ENCODE data around the gene ARHGAP33. TPM values are rescaled to one million over a fixed set of nuclear protein-coding genes. Genes with fewer than 3 reads are reported as not detected.

ARHGAP33 gene
- total RNA-seq, 2 experiments from 2014 or later = 64.4 to 76.5 TPM

- H3K4me1 Mint-ChIP-seq = peaks cover 30% of the 10 kb centered on the region
- no peak for DNase-seq
- peaks cover 7% of the 10 kb centered on the region for H3K36me3 Mint-ChIP-seq
- no peaks in the 10 kb centered on the region for H3K9me3 Mint-ChIP-seq
- no peak for ATAC-seq (ENCODE audit: low read depth)
- H3K27me3 Mint-ChIP-seq = no peaks in the 10 kb centered on the region
- H3K4me3 Mint-ChIP-seq = peak overlapping the region; percentile 98
- POLR2A ChIA-PET = interaction anchor here (0.6 to 3.2 kb wide), 9 partner anchors 13 to 101 kb away, joined by 3 to 20 read pairs (median 7); partner anchors contain the start of genes COX6B1, HSPB6 and PROSER3
- H3K27ac Mint-ChIP-seq = peak overlapping the region; percentile 94
These were observed 31.5 kb upstream of the ARHGAP33 start for GRCh38 chr19:35743640-35744429.

GRCh38 chr19:35744430-35745327 lies 30.7 kb upstream of the ARHGAP33 start:
- no peaks in the 10 kb centered on the region for H3K9me3 Mint-ChIP-seq
- H3K36me3 Mint-ChIP-seq = peaks cover 5% of the 10 kb centered on the region
- POLR2A ChIA-PET = interaction anchor here (0.8 to 3.2 kb wide), 14 partner anchors 8 to 101 kb away, joined by 3 to 20 read pairs (median 4); partner anchors contain the start of genes COX6B1, HSPB6 and PROSER3
- peaks cover 32% of the 10 kb centered on the region for H3K4me1 Mint-ChIP-seq
- H3K4me3 Mint-ChIP-seq = peak overlapping the region; percentile 98
- H3K27ac Mint-ChIP-seq = peak overlapping the region; percentile 94
- no peaks in the 10 kb centered on the region for H3K27me3 Mint-ChIP-seq
- DNase-seq (peak; percentile 88), ATAC-seq (ENCODE audit: low read depth) (peak; percentile 41)

GRCh38 chr19:35745328-35746086 lies 29.9 kb upstream of the ARHGAP33 start, which contains the start of the genes PSENEN and U2AF1L4:
Gene PSENEN (plus strand): TSS chr19:35745651. CDS start chr19:35745931, 280 bp downstream.
Gene U2AF1L4 (minus strand): TSS chr19:35745418. CDS start chr19:35745391, 27 bp downstream.
- POLR2A ChIA-PET = interaction anchor here (0.8 to 3.2 kb wide), 13 partner anchors 8 to 266 kb away, joined by 3 to 20 read pairs (median 4); partner anchors contain the start of genes HSPB6 and PROSER3
- peak; percentile 93 for DNase-seq
- H3K4me3 Mint-ChIP-seq = peak within 1 kb of the TSS; percentile 98
- peaks cover 5% of the 10 kb centered on the region for H3K36me3 Mint-ChIP-seq
- peak; percentile 57 for ATAC-seq (ENCODE audit: low read depth)
- H3K9me3 Mint-ChIP-seq = no peaks in the 10 kb centered on the region
- H3K27ac Mint-ChIP-seq = peak within 1 kb of the TSS; percentile 94
- H3K4me1 Mint-ChIP-seq = peaks cover 37% of the 10 kb centered on the region
- H3K27me3 Mint-ChIP-seq = no peaks in the 10 kb centered on the region

GRCh38 chr19:35746087-35746462 lies 29.3 kb upstream of the ARHGAP33 start:
- Mint-ChIP-seq H3K36me3 (peaks cover 5% of the 10 kb centered on the region), H3K27me3 (no peaks in the 10 kb centered on the region), H3K9me3 (no peaks in the 10 kb centered on the region), H3K4me1 (peaks cover 37% of the 10 kb centered on the region), H3K27ac (peak overlapping the region; percentile 94), H3K4me3 (peak overlapping the region; percentile 98)
- ATAC-seq (ENCODE audit: low read depth) (no peak), DNase-seq (no peak)
- POLR2A ChIA-PET = interaction anchor here (0.8 to 3.2 kb wide), 9 partner anchors 9 to 265 kb away, joined by 3 to 20 read pairs (median 5); partner anchors contain the start of genes HSPB6 and PROSER3

GRCh38 chr19:35746531-35746930 lies 28.8 kb upstream of the ARHGAP33 start:
- POLR2A ChIA-PET = interaction anchor here (1.8 to 3.2 kb wide), 3 partner anchors 10 to 103 kb away, joined by 5 to 20 read pairs (median 17); partner anchors contain the start of genes HSPB6 and PROSER3
- Mint-ChIP-seq H3K4me1 (peaks cover 37% of the 10 kb centered on the region), H3K4me3 (peak overlapping the region; percentile 98), H3K9me3 (no peaks in the 10 kb centered on the region), H3K27me3 (no peaks in the 10 kb centered on the region), H3K27ac (peak overlapping the region; percentile 94), H3K36me3 (peaks cover 5% of the 10 kb centered on the region)
- ATAC-seq (ENCODE audit: low read depth) = no peak
- DNase-seq = no peak

GRCh38 chr19:35748106-35749020 lies 27.0 kb upstream of the ARHGAP33 start, which contains the start of gene LIN37:
Gene LIN37 (plus strand): TSS chr19:35748576. CDS start chr19:35748725, 149 bp downstream.
- peak within 1 kb of the TSS; percentile 95 for H3K27ac Mint-ChIP-seq
- POLR2A ChIA-PET = interaction anchor here (0.6 to 1.7 kb wide), 15 partner anchors 8 to 305 kb away, joined by 3 to 21 read pairs (median 5); partner anchors contain the start of genes COX6B1, HSPB6, NFKBID and PROSER3
- H3K27me3 Mint-ChIP-seq = no peaks in the 10 kb centered on the region
- H3K9me3 Mint-ChIP-seq = no peaks in the 10 kb centered on the region
- DNase-seq (peak; percentile 94), ATAC-seq (ENCODE audit: low read depth) (peak; percentile 76)
- no peaks in the 10 kb centered on the region for H3K36me3 Mint-ChIP-seq
- H3K4me1 Mint-ChIP-seq = peaks cover 25% of the 10 kb centered on the region
- peak within 1 kb of the TSS; percentile 98 for H3K4me3 Mint-ChIP-seq

GRCh38 chr19:35750167-35750566 lies 25.2 kb upstream of the ARHGAP33 start:
- Mint-ChIP-seq H3K9me3 (no peaks in the 10 kb centered on the region), H3K27ac (no peak overlapping the region), H3K4me3 (peak overlapping the region; percentile 47), H3K36me3 (peaks cover 6% of the 10 kb centered on the region), H3K27me3 (peaks cover 3% of the 10 kb centered on the region), H3K4me1 (peaks cover 20% of the 10 kb centered on the region)
- POLR2A ChIA-PET = no interaction called here
- ATAC-seq (ENCODE audit: low read depth) (no peak), DNase-seq (no peak)

GRCh38 chr19:35751839-35752745 lies 23.3 kb upstream of the ARHGAP33 start:
- POLR2A ChIA-PET = interaction anchor here (0.7 kb wide), 1 partner anchor 57 kb away, joined by 3 read pairs; no protein-coding TSS in a partner anchor
- peaks cover 10% of the 10 kb centered on the region for H3K36me3 Mint-ChIP-seq

GRCh38 chr19:35752746-35753350 lies 22.5 kb upstream of the ARHGAP33 start:
- POLR2A ChIA-PET = no interaction called here
- Mint-ChIP-seq H3K4me3 (no peak overlapping the region), H3K9me3 (no peaks in the 10 kb centered on the region), H3K27me3 (peaks cover 3% of the 10 kb centered on the region), H3K36me3 (peaks cover 10% of the 10 kb centered on the region), H3K4me1 (peaks cover 26% of the 10 kb centered on the region), H3K27ac (no peak overlapping the region)
- DNase-seq (no peak), ATAC-seq (ENCODE audit: low read depth) (no peak)

More at GRCh38 chr19:35751839-35752745, 23.3 kb upstream of the ARHGAP33 start:
- Mint-ChIP-seq H3K27me3 (peaks cover 3% of the 10 kb centered on the region), H3K4me1 (peaks cover 24% of the 10 kb centered on the region), H3K27ac (no peak overlapping the region), H3K9me3 (no peaks in the 10 kb centered on the region), H3K4me3 (no peak overlapping the region)
- ATAC-seq (ENCODE audit: low read depth) (no peak), DNase-seq (no peak)

GRCh38 chr19:35753634-35754369 lies 21.6 kb upstream of the ARHGAP33 start:
- ATAC-seq (ENCODE audit: low read depth) (no peak), DNase-seq (no peak)
- Mint-ChIP-seq H3K4me1 (peaks cover 23% of the 10 kb centered on the region), H3K27ac (no peak overlapping the region), H3K4me3 (no peak overlapping the region), H3K27me3 (peaks cover 3% of the 10 kb centered on the region), H3K9me3 (no peaks in the 10 kb centered on the region), H3K36me3 (peaks cover 10% of the 10 kb centered on the region)
- POLR2A ChIA-PET = no interaction called here
